ENCODE data around the gene IDNK.

DNA sequence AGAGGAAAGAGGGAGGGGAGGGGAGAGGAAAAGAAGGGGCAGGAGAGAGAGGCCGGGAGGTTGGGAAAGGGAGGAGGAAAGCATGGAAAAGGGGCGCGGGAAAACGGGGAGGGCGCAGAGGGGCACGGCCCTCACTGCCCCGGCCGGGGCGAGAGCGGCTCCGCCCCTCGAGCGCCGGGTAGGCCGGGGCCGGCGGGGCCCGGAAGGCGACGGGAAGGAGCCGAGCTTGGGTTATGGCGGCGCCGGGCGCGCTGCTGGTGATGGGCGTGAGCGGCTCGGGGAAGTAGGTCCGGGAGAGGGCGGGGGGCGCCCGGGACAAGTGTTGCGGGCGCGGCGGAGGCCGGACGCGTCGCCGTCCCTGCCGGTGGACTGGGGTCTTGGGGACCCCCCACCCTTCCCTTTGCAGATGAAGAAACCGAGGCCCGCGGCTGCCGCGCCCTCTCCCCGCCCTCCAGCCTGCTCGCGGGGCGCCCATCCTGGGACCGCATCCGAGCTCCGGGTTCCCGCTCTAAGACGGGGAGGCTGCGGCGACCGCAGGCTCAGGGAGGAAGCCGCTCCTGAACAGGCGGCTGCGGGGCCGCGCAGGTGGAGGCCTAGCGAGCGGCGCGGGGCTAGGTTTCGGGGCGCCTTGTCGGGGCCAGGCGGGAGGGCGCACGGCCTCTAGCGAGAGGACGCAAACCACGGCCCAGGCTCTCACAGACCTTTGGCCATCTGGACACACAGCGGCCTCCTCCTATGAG lies at the start of gene IDNK:
- TF ChIP-seq GATA2 (IDR thresholded peaks at IDR 0.05; ENCODE audit: low read depth, low read length) (no peak), GATA3 (IDR thresholded peaks at IDR 0.05; ENCODE audit: low read depth, low read length) (no peak)
